SK-N-SH treated with all-trans-retinoic acid at 6 μM for 48 hours (cell line): ENCODE measurements around the gene TXNRD2.

ENCODE experiments used
- ARNTL ChIP-seq: fragments of 450-650 bp; formaldehyde crosslinking; IDR thresholded peaks from 2 replicates; pipeline ENCODE4 v1.5.0; 2020; ENCODE audit warnings: low read depth, mild to moderate bottlenecking, moderate library complexity, borderline replicate concordance
- CSRNP3 ChIP-seq: fragments of 250-450 bp; sonication (Bioruptor Pico); IDR thresholded peaks from 2 replicates; pipeline ENCODE4 v1.5.1; 2021; ENCODE audit warnings: mild to moderate bottlenecking, moderate library complexity
- ESRRG ChIP-seq: fragments of 250-450 bp; sonication (Bioruptor Pico); IDR thresholded peaks from 2 replicates; pipeline ENCODE4 v1.6.1; 2021; ENCODE audit warnings: mild to moderate bottlenecking
- OSR1 ChIP-seq: fragments of 250-450 bp; sonication (Bioruptor Pico); IDR thresholded peaks from 2 replicates; pipeline ENCODE4 v1.8.0; 2022; ENCODE audit warnings: moderate library complexity, mild to moderate bottlenecking, inconsistent platforms
- RARB ChIP-seq: fragments of 250-450 bp; sonication (Bioruptor Pico); IDR thresholded peaks from 2 replicates; pipeline ENCODE4 v1.8.0; 2021; ENCODE audit warnings: mild to moderate bottlenecking, moderate library complexity
- SNAI2 ChIP-seq: fragments of 250-450 bp; sonication (Bioruptor Pico); IDR thresholded peaks from 2 replicates; pipeline ENCODE4 v1.5.0; 2020; ENCODE audit warnings: mild to moderate bottlenecking, moderate library complexity
- TCF4 ChIP-seq: fragments of 250-450 bp; sonication (Bioruptor Pico); IDR thresholded peaks from 2 replicates; pipeline ENCODE4 v1.8.0; 2021; ENCODE audit warnings: mild to moderate bottlenecking, moderate library complexity, borderline replicate concordance
- TOX ChIP-seq: fragments of 250-450 bp; sonication (Bioruptor Pico); IDR thresholded peaks from 2 replicates; pipeline ENCODE4 v1.8.0; 2021; ENCODE audit warnings: mild to moderate bottlenecking, moderate library complexity, borderline replicate concordance
- TSHZ2 ChIP-seq: fragments of 250-450 bp; sonication (Bioruptor Pico); IDR thresholded peaks from 2 replicates; pipeline ENCODE4 v1.5.0; 2020; ENCODE audit warnings: mild to moderate bottlenecking, moderate library complexity
- ZFP30 ChIP-seq: fragments of 450-650 bp; formaldehyde crosslinking; IDR thresholded peaks from 2 replicates; pipeline ENCODE4 v1.5.0; 2022; ENCODE audit warnings: mild to moderate bottlenecking, moderate library complexity
- ZNF565 ChIP-seq: fragments of 450-650 bp; formaldehyde crosslinking; conservative IDR thresholded peaks from 2 replicates; pipeline ENCODE4 v1.5.0; 2020; ENCODE audit warnings: low read depth, mild to moderate bottlenecking, moderate library complexity
- ZNF70 ChIP-seq: fragments of 450-650 bp; formaldehyde crosslinking; IDR thresholded peaks from 2 replicates; pipeline ENCODE4 v1.5.0; 2020; ENCODE audit warnings: mild to moderate bottlenecking, moderate library complexity
- ZNF8 ChIP-seq: fragments of 450-650 bp; formaldehyde crosslinking; IDR thresholded peaks from 2 replicates; pipeline ENCODE4 v1.5.0; 2020; ENCODE audit warnings: mild to moderate bottlenecking, moderate library complexity

GRCh38 chr22:19972251-19972650 is 30.6 kb upstream of the TXNRD2 start:
- TF ChIP-seq CSRNP3 (CRISPR knock-in tag): no peak
- TF ChIP-seq OSR1 (CRISPR knock-in tag): no peak
- TF ChIP-seq ZNF70 (CRISPR knock-in tag): no peak
- no peak for TF ChIP-seq TSHZ2 (CRISPR knock-in tag)
- TF ChIP-seq ZFP30: no peak
- no peak for TF ChIP-seq ZNF8 (CRISPR knock-in tag)
- TF ChIP-seq TCF4 (CRISPR knock-in tag): no peak
- no peak for TF ChIP-seq ARNTL (CRISPR knock-in tag)
- no peak for TF ChIP-seq ESRRG (CRISPR knock-in tag)
- no peak for TF ChIP-seq ZNF565
- TF ChIP-seq TOX (CRISPR knock-in tag): no peak
- no peak for TF ChIP-seq SNAI2 (CRISPR knock-in tag)
- TF ChIP-seq RARB (CRISPR knock-in tag): no peak
